B cell (primary cell): ENCODE results near the gene DACH1. TPM values are rescaled to one million over a fixed set of nuclear protein-coding genes. Genes with fewer than 3 reads are reported as not detected.

Experiments
- ATAC-seq: fragments of 200-7000 bp; cut with Tn5 transposase; one replicate; pipeline ENCODE4 v1.10.0; 2021; ENCODE audit warnings: low read depth, mild to moderate bottlenecking, moderate number of reproducible peaks, moderate library complexity
- CTCF ChIA-PET: fragments of 350-600 bp; sonication (Branson Sonifier 250); formaldehyde crosslinking; loops from one replicate; lab custom pipeline; 2021; ENCODE audit warnings: antibody characterized with exemption, inconsistent platforms; lab: Charles Lee
- POLR2A ChIA-PET: fragments of 350-600 bp; sonication (Branson Sonifier 250); formaldehyde crosslinking; loops from one replicate; lab custom pipeline; 2021; ENCODE audit warnings: antibody characterized with exemption; lab: Charles Lee
- DNase-seq: peaks from one replicate; pipeline ENCODE4 v3.0.0; 2013
- H2AFZ ChIP-seq: 2 replicates; pipeline ENCODE4 v1.6.1; 2012; ENCODE audit warnings: mild to moderate bottlenecking, low read depth, low read length; ENCODE audit not compliant: insufficient read depth, poor library complexity, severe bottlenecking
- H3K27ac ChIP-seq, 2 donors: 1 replicate in 1 of 2; 2 replicates in 1 of 2; pipeline ENCODE4 v1.5.1; 2012 to 2013; ENCODE audit warnings: low read length in 2 of 2, mild to moderate bottlenecking in 2 of 2, moderate library complexity in 1 of 2
- H3K27me3 ChIP-seq, 4 experiments: fragments of 200-600 bp in 1 of 4; sonication (generic) in 1 of 4; replicated peaks in 1 of 4; 1 replicate in 2 of 4; 2 replicates in 2 of 4; pipeline versions ENCODE4 v1.6.1 to v1.7.0; 2013 to 2016; ENCODE audit warnings: low read length in 3 of 4, mild to moderate bottlenecking in 2 of 4, mixed read lengths in 1 of 4, moderate library complexity in 1 of 4; ENCODE audit not compliant: insufficient read depth in 4 of 4, control insufficient read depth in 3 of 4; ENCODE audit errors: control extremely low read depth in 1 of 4
- H3K36me3 ChIP-seq, 2 experiments: replicated peaks in 1 of 2; 1 replicate in 1 of 2; 2 replicates in 1 of 2; pipeline versions ENCODE4 v1.6.1 to v1.7.1; 2013; ENCODE audit warnings: low read length in 1 of 2; ENCODE audit not compliant: insufficient read depth in 2 of 2, control insufficient read depth in 1 of 2; ENCODE audit errors: control extremely low read depth in 1 of 2, extremely low read depth in 1 of 2
- H3K4me1 ChIP-seq, 2 donors: fragments of 200-600 bp in 1 of 2; sonication (generic) in 1 of 2; 1 replicate in 1 of 2; 2 replicates in 1 of 2; pipeline versions ENCODE4 v1.5.1 to v1.6.1; 2013 to 2017; ENCODE audit warnings: low read length in 2 of 2; ENCODE audit not compliant: control insufficient read depth in 2 of 2, insufficient read depth in 2 of 2
- H3K4me2 ChIP-seq: replicated peaks from 2 replicates; pipeline ENCODE3; 2012; ENCODE audit warnings: mild to moderate bottlenecking, low read depth, low read length; ENCODE audit not compliant: poor library complexity, severe bottlenecking
- H3K4me3 ChIP-seq, 5 experiments: fragments of 200-600 bp in 1 of 5; sonication (generic) in 1 of 5; 1 replicate in 3 of 5; 2 replicates in 2 of 5; pipeline versions ENCODE4 v1.5.1 to v1.7.0; 2011 to 2016; ENCODE audit warnings: low read length in 4 of 5, mild to moderate bottlenecking in 4 of 5, low read depth in 2 of 5, control low read depth in 1 of 5, moderate library complexity in 1 of 5; ENCODE audit not compliant: insufficient read depth in 1 of 5; ENCODE audit errors: control extremely low read depth in 1 of 5, extremely low read depth in 1 of 5
- H3K79me2 ChIP-seq: fragments of 200-600 bp; sonication (generic); one replicate; pipeline ENCODE4 v1.6.0; 2016; ENCODE audit warnings: low read length; ENCODE audit not compliant: control insufficient read depth, insufficient read depth
- H3K9ac ChIP-seq: fragments of 200-600 bp; sonication (generic); 2 replicates; pipeline ENCODE4 v1.6.1; 2017; ENCODE audit warnings: mild to moderate bottlenecking, low read length, moderate library complexity
- H3K9me3 ChIP-seq, 3 donors: one replicate each; pipeline versions ENCODE4 v1.6.1 to v1.7.1; 2013; ENCODE audit warnings: low read length in 2 of 3; ENCODE audit not compliant: control insufficient read depth in 2 of 3, insufficient read depth in 1 of 3; ENCODE audit errors: control extremely low read depth in 1 of 3
- H4K20me1 ChIP-seq: 2 replicates; pipeline ENCODE4 v1.6.0; 2012; ENCODE audit warnings: mild to moderate bottlenecking, low read length; ENCODE audit not compliant: insufficient read depth, control insufficient read depth, poor library complexity, severe bottlenecking
- H3K27ac Mint-ChIP-seq: one replicate; pipeline ENCODE4 v1.8.0; 2021; ENCODE audit warnings: mixed read lengths
- H3K27me3 Mint-ChIP-seq: one replicate; pipeline ENCODE4 v1.8.0; 2021; ENCODE audit warnings: mixed read lengths
- H3K4me1 Mint-ChIP-seq: one replicate; pipeline ENCODE4 v1.8.0; 2021; ENCODE audit warnings: mixed read lengths
- H3K4me3 Mint-ChIP-seq: one replicate; pipeline ENCODE4 v1.8.0; 2021; ENCODE audit warnings: mixed read lengths
- H3K9me3 Mint-ChIP-seq: one replicate; pipeline ENCODE4 v1.8.0; 2022; ENCODE audit warnings: mixed read lengths; ENCODE audit not compliant: insufficient read depth
- CTCF ChIP-seq: fragments of 200-600 bp; IDR thresholded peaks from one replicate; pipeline ENCODE4 v1.8.0; 2022; ENCODE audit warnings: antibody characterized with exemption, mild to moderate bottlenecking
- EZH2 ChIP-seq: IDR thresholded peaks from 2 replicates; pipeline ENCODE4 v1.6.1; 2012; ENCODE audit warnings: borderline replicate concordance, low read depth, mild to moderate bottlenecking, moderate library complexity, low read length; ENCODE audit not compliant: insufficient read depth, poor library complexity, severe bottlenecking
- WGBS: methylation state at CpG from one replicate; pipeline ENCODE4 v1.1.5; 2013; ENCODE audit warnings: missing lambda C conversion rate; ENCODE audit not compliant: insufficient coverage; 5-methylcytosine and 5-hydroxymethylcytosine counted together
- intact Hi-C: fragments of 100-400 bp; cut with micrococcal nuclease; formaldehyde crosslinking; loops from one replicate; pipeline ENCODE4 v1.10.0; 2022
- polyA plus RNA-seq: library from polyadenylated mRNA; depleted of rRNA; stranded (reverse); fragments of >200 nt; gene quantifications from 2 replicates; pipeline ENCODE4 v1.2.3, GENCODE V29; 2012
- total RNA-seq, 2 donors: library from RNA; stranded (reverse); fragments of 120-200 nt in 1 of 2; gene quantifications; 1 replicate in 1 of 2; 2 replicates in 1 of 2; pipeline versions ENCODE4 v1.2.3 to v1.2.4, GENCODE V29; 2013 to 2022

DACH1 gene
- total and polyA plus RNA-seq, 2 donors (not counting 1 experiment from before 2014, with no cell fraction given): not detected

GRCh38 chr13:71546881-71547280 lies 320.1 kb downstream of the DACH1 start:
- Histone ChIP-seq H3K4me2 (no peak overlapping the region), H3K27me3 (no peaks in the 10 kb centered on the region), H3K9ac (no peak overlapping the region), H3K27ac (no peak overlapping the region), H3K36me3 (no peaks in the 10 kb centered on the region), H3K79me2 (no peaks in the 10 kb centered on the region), H3K4me1 (no peaks in the 10 kb centered on the region), H3K9me3 (no peaks in the 10 kb centered on the region), H2AFZ (no peak overlapping the region), H4K20me1 (no peaks in the 10 kb centered on the region), H3K4me3 (no peak overlapping the region)
- Mint-ChIP-seq H3K4me3 (no peak overlapping the region), H3K27ac (no peak overlapping the region), H3K9me3 (no peaks in the 10 kb centered on the region), H3K27me3 (no peaks in the 10 kb centered on the region), H3K4me1 (no peaks in the 10 kb centered on the region)
- ChIA-PET CTCF (no interaction called here), POLR2A (no interaction called here)
- TF ChIP-seq EZH2 (no peak), CTCF (no peak)
- DNase-seq (no peak), ATAC-seq (no peak)
- intact Hi-C loops: no loop called here
- WGBS: 100% methylated on average over 1 of the region's 4 CpGs

- Histone ChIP-seq H2AFZ (no peak overlapping the region), H3K79me2 (no peaks in the 10 kb centered on the region), H4K20me1 (no peaks in the 10 kb centered on the region), H3K4me2 (no peak overlapping the region), H3K9me3 (no peaks in the 10 kb centered on the region), H3K4me3 (no peak overlapping the region), H3K4me1 (no peaks in the 10 kb centered on the region), H3K9ac (no peak overlapping the region), H3K27me3 (no peaks in the 10 kb centered on the region), H3K27ac (no peak overlapping the region), H3K36me3 (no peaks in the 10 kb centered on the region)
- intact Hi-C loops: no loop called here
- TF ChIP-seq EZH2: no peak
- no peak for TF ChIP-seq CTCF
- no CpG with 5 or more reads among the region's 1 CpG for WGBS
- POLR2A ChIA-PET: no interaction called here
- no peaks in the 10 kb centered on the region for H3K27me3 Mint-ChIP-seq
- no peaks in the 10 kb centered on the region for H3K4me1 Mint-ChIP-seq
- no peak overlapping the region for H3K4me3 Mint-ChIP-seq
- no peaks in the 10 kb centered on the region for H3K9me3 Mint-ChIP-seq
- DNase-seq: no peak
- H3K27ac Mint-ChIP-seq: no peak overlapping the region
- no peak for ATAC-seq
- CTCF ChIA-PET: no interaction called here
These were observed 326.9 kb downstream of the DACH1 start for GRCh38 chr13:71540098-71540497.
